Thoracic aorta (tissue), 2 donors: ENCODE results near the gene GLB1L3. TPM values are rescaled to one million over a fixed set of nuclear protein-coding genes. Genes with fewer than 3 reads are reported as not detected.

Source experiments
- ATAC-seq: fragments of 150-250 bp; one replicate; pipeline ENCODE4 v1.8.0; 2017; ENCODE audit warnings: low read depth; ENCODE audit not compliant: insufficient number of reproducible peaks, low FRiP score
- DNase-seq: peaks from one replicate; pipeline ENCODE4 v3.0.0-alpha.2; 2020; ENCODE audit warnings: low spot score
- H3K27ac ChIP-seq, 2 donors: fragments of 200-600 bp; sonication (generic); 1 replicate in 1 of 2; 2 replicates in 1 of 2; pipeline ENCODE4 v1.5.1; 2016; ENCODE audit warnings: mild to moderate bottlenecking in 2 of 2, moderate library complexity in 2 of 2
- H3K27me3 ChIP-seq: fragments of 200-600 bp; sonication (generic); replicated peaks from 2 replicates; pipeline ENCODE4 v1.6.0; 2016; ENCODE audit warnings: mild to moderate bottlenecking; ENCODE audit not compliant: insufficient read depth
- H3K36me3 ChIP-seq: fragments of 200-600 bp; sonication (generic); one replicate; pipeline ENCODE4 v1.5.1; 2016
- H3K4me1 ChIP-seq, 2 donors: fragments of 200-600 bp; sonication (generic); 1 replicate in 1 of 2; 2 replicates in 1 of 2; pipeline versions ENCODE4 v1.5.1 to v1.6.0; 2016; ENCODE audit warnings: low read depth in 2 of 2, mild to moderate bottlenecking in 1 of 2; ENCODE audit not compliant: control insufficient read depth in 1 of 2
- H3K4me3 ChIP-seq: fragments of 200-600 bp; sonication (generic); 2 replicates; pipeline ENCODE4 v1.5.1; 2016; ENCODE audit warnings: mild to moderate bottlenecking
- H3K9me3 ChIP-seq: fragments of 200-600 bp; sonication (generic); 2 replicates; pipeline ENCODE4 v1.5.1; 2016
- CTCF ChIP-seq: fragments of 200-600 bp; sonication (generic); IDR thresholded peaks from one replicate; pipeline ENCODE4 v1.5.1; 2019; ENCODE audit warnings: antibody characterized with exemption
- total RNA-seq, 2 donors: library from RNA; depleted of rRNA; stranded (reverse); fragments of >200 nt; gene quantifications; one replicate each; pipeline versions ENCODE4 v1.1.0 to v1.2.3, GENCODE V29; 2016

The GLB1L3 gene
- total RNA-seq, 2 donors from 2014 or later = not detected

- Histone ChIP-seq H3K4me3 (no peak overlapping the region), H3K36me3 (no peaks in the 10 kb centered on the region), H3K9me3 (no peaks in the 10 kb centered on the region), H3K4me1 (peaks cover 0 to under 1% of the 10 kb centered on the region in 2 donors), H3K27ac (no peak overlapping the region), H3K27me3 (no peaks in the 10 kb centered on the region)
- no peak for TF ChIP-seq CTCF
- ATAC-seq (no peak), DNase-seq (no peak)
Observed at GRCh38 chr11:134270250-134270714, 5.9 kb upstream of the GLB1L3 start.

- no peak for TF ChIP-seq CTCF
- H3K27me3 ChIP-seq = peaks cover 3% of the 10 kb centered on the region
- peaks cover 6 to 17% of the 10 kb centered on the region in 2 donors for H3K4me1 ChIP-seq
- no peaks in the 10 kb centered on the region for H3K36me3 ChIP-seq
- no peaks in the 10 kb centered on the region for H3K9me3 ChIP-seq
- DNase-seq = no peak
- ATAC-seq = no peak
- H3K27ac ChIP-seq = no peak overlapping the region
- no peak overlapping the region for H3K4me3 ChIP-seq
Observed at GRCh38 chr11:134271978-134272377, 4.2 kb upstream of the GLB1L3 start.

GRCh38 chr11:134272381-134273316 is 3.5 kb upstream of the GLB1L3 start:
- H3K4me3 ChIP-seq = no peak overlapping the region
- peaks cover 7% of the 10 kb centered on the region for H3K27me3 ChIP-seq
- ATAC-seq (no peak), DNase-seq (no peak)
- TF ChIP-seq CTCF = no peak
- H3K4me1 ChIP-seq = peaks cover 6 to 20% of the 10 kb centered on the region in 2 donors
- no peaks in the 10 kb centered on the region for H3K36me3 ChIP-seq
- H3K27ac ChIP-seq = no peak overlapping the region
- no peaks in the 10 kb centered on the region for H3K9me3 ChIP-seq

- Histone ChIP-seq H3K4me3 (no peak overlapping the region), H3K27ac (no peak overlapping the region), H3K27me3 (peaks cover 7% of the 10 kb centered on the region), H3K36me3 (no peaks in the 10 kb centered on the region), H3K9me3 (no peaks in the 10 kb centered on the region), H3K4me1 (peaks cover 6 to 20% of the 10 kb centered on the region in 2 donors)
- no peak for DNase-seq
- TF ChIP-seq CTCF = no peak
- no peak for ATAC-seq
Observed at GRCh38 chr11:134273317-134273712, 2.9 kb upstream of the GLB1L3 start.

- H3K27me3 ChIP-seq = peaks cover 7% of the 10 kb centered on the region
- H3K4me3 ChIP-seq = no peak overlapping the region
Observed at GRCh38 chr11:134275188-134275533, 1.0 kb upstream of the GLB1L3 start.

More at GRCh38 chr11:134275188-134275533, 1.0 kb upstream of the GLB1L3 start:
- H3K27ac ChIP-seq = no peak overlapping the region
- ATAC-seq = no peak
- TF ChIP-seq CTCF = no peak
- DNase-seq = no peak
- no peaks in the 10 kb centered on the region for H3K36me3 ChIP-seq
- H3K9me3 ChIP-seq = no peaks in the 10 kb centered on the region
- H3K4me1 ChIP-seq = peaks cover 6 to 20% of the 10 kb centered on the region in 2 donors
